Measurements from ENCODE around the gene ROCK2. TPM values are rescaled to one million over a fixed set of nuclear protein-coding genes. Genes with fewer than 3 reads are reported as not detected.

The ROCK2 gene
- total RNA-seq, result 35.3 and 66.3 TPM in 2 replicates

DNA sequence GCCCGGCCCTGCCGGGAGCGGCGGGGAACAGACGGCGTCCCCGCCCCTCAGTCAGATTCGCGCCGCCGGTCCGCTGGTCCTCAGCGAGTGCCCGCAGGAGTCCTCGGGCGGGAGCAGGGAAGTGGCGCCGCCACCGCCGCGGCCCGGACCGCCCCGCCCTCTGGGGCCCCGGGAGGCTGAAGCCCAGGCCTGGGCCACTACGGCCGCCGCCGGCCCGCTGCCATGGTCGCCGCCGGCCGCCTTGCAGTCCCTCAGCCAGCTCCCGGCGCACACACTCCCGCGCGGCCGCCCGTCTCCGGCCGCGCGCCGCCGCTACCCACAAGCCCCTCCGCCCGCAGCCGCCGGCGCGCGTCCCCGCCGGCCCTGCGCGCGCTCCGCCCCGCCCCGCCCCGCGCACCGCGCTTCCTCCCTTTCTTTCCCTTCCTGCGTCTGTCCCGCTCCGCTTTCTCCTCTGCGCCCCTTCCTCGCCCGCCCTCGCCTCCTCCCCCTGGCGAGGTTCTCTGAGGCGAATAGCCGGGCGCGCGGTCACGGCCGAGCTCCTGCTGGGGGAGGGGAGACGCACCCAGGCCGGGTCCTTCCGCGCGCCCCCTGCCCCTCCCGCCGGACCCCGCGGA lies at the start of gene ROCK2:
Gene ROCK2 (minus strand): TSS at position 295 of the 614 bp plus-strand sequence. CDS start 500 bp downstream, outside the sequence.

DNA sequence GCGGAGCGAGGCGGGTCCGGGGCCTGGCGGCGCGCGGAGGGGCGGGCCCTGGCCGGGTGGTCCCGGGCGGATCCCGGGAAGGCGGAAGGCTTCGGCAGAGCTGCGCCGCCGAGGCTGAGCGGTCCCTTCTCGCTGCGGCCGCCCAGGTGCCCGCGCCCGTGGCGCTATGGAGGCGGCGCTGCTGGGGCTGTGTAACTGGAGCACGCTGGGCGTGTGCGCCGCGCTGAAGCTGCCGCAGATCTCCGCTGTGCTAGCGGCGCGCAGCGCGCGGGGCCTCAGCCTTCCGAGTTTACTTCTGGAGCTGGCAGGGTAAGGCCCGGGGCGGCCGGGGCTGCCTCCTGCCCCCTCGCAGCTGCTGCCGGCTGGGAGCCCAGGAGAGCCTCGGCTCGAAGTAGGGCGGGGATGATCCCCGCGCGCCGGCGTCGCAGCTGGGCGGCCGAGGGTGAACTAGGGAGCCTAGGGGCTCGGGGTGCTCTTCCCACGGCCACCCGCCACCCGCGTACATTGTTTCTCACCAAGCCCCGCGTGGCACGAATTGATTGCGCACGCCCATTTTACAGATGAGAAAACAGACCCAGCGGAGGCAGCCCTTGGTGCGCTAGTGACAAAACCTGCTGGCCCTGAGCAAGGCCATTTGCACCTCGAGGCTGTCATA lies 188.9 kb downstream of the ROCK2 start, which contains the start of gene SLC66A3:
Gene SLC66A3 (plus strand): TSS at position 87 of the 655 bp plus-strand sequence. CDS start 80 bp downstream, at position 167.

Other genes starting within 250 kb of the ROCK2 start
- 24.4 and 25.3 TPM in 2 replicates for gene SLC66A3, start 189.2 kb downstream of the ROCK2 start, total RNA-seq
- gene E2F6, start 121.5 kb upstream of the ROCK2 start, total RNA-seq, result 6.6 and 15.1 TPM in 2 replicates
- 0.06 TPM in 1 of 2 replicates, not detected in the other for gene GREB1, start 189.4 kb upstream of the ROCK2 start, total RNA-seq

All from bladder microvascular endothelial cell (primary cell).